Mesenchymal stem cell (in vitro differentiated cells and primary cell): Measurements from ENCODE around the gene PARD3.
A peak's percentile ranks its signal among the peaks of the same experiment; 100 is the strongest.

Experiments
- DNase-seq: peaks from one replicate; pipeline ENCODE4 v3.0.0-alpha.2; 2013
- H2AFZ ChIP-seq: one replicate; pipeline ENCODE4 v1.6.1; 2013; ENCODE audit warnings: low read depth, mild to moderate bottlenecking, control low read depth, inconsistent platforms, low read length, moderate library complexity
- H2AK5ac ChIP-seq: 2 replicates; pipeline ENCODE4 v1.6.1; 2013; ENCODE audit warnings: low read length, moderate library complexity, mild to moderate bottlenecking, inconsistent platforms; ENCODE audit not compliant: severe bottlenecking
- H2BK120ac ChIP-seq: one replicate; pipeline ENCODE4 v1.6.1; 2013; ENCODE audit warnings: low read depth, mild to moderate bottlenecking, inconsistent platforms, low read length, moderate library complexity
- H2BK12ac ChIP-seq, 2 experiments: one replicate each; pipeline ENCODE4 v1.6.1; 2013; ENCODE audit warnings: inconsistent platforms in 2 of 2, low read length in 2 of 2, mild to moderate bottlenecking in 2 of 2, moderate library complexity in 2 of 2, control low read depth in 1 of 2
- H2BK15ac ChIP-seq: one replicate; pipeline ENCODE4 v1.6.1; 2013; ENCODE audit warnings: mild to moderate bottlenecking, low read depth, inconsistent platforms; ENCODE audit not compliant: poor library complexity, severe bottlenecking
- H2BK5ac ChIP-seq: 2 replicates; pipeline ENCODE4 v1.6.1; 2013; ENCODE audit warnings: low read depth, mild to moderate bottlenecking, low read length, control low read depth, inconsistent platforms; ENCODE audit not compliant: poor library complexity, severe bottlenecking
- H3K14ac ChIP-seq, 2 experiments: one replicate each; pipeline ENCODE4 v1.6.1; 2013; ENCODE audit warnings: inconsistent platforms in 2 of 2, low read length in 2 of 2, control low read depth in 1 of 2, mild to moderate bottlenecking in 1 of 2, moderate library complexity in 1 of 2
- H3K18ac ChIP-seq, 2 experiments: one replicate each; pipeline ENCODE4 v1.6.1; 2013; ENCODE audit warnings: inconsistent platforms in 2 of 2, low read length in 2 of 2, control low read depth in 1 of 2, low read depth in 1 of 2, mild to moderate bottlenecking in 1 of 2
- H3K23ac ChIP-seq, 2 experiments: one replicate each; pipeline ENCODE4 v1.6.1; 2013; ENCODE audit warnings: inconsistent platforms in 2 of 2, low read length in 2 of 2, mild to moderate bottlenecking in 2 of 2, moderate library complexity in 2 of 2, control low read depth in 1 of 2
- H3K27ac ChIP-seq: 2 replicates; pipeline ENCODE4 v1.5.1; 2013; ENCODE audit warnings: mild to moderate bottlenecking, moderate library complexity, low read length, control low read depth, inconsistent platforms; ENCODE audit not compliant: poor library complexity, severe bottlenecking
- H3K27me3 ChIP-seq, 2 experiments: 2 replicates each; pipeline versions ENCODE4 v1.6.1 to v1.7.0; 2013; ENCODE audit warnings: low read length in 2 of 2, mild to moderate bottlenecking in 2 of 2, moderate library complexity in 2 of 2, control low read depth in 1 of 2, inconsistent platforms in 1 of 2; ENCODE audit not compliant: control insufficient read depth in 1 of 2, insufficient read depth in 1 of 2
- H3K36me3 ChIP-seq, 2 experiments: 2 replicates each; pipeline versions ENCODE4 v1.6.1 to v1.7.0; 2013; ENCODE audit warnings: low read length in 2 of 2, control low read depth in 1 of 2, inconsistent platforms in 1 of 2, low read depth in 1 of 2, mild to moderate bottlenecking in 1 of 2; ENCODE audit not compliant: insufficient read depth in 2 of 2, control insufficient read depth in 1 of 2
- H3K4ac ChIP-seq, 2 experiments: one replicate each; pipeline ENCODE4 v1.6.1; 2013; ENCODE audit warnings: inconsistent platforms in 2 of 2, low read length in 2 of 2, mild to moderate bottlenecking in 2 of 2, moderate library complexity in 2 of 2, control low read depth in 1 of 2, low read depth in 1 of 2
- H3K4me1 ChIP-seq: 2 replicates; pipeline ENCODE4 v1.6.1; 2013; ENCODE audit warnings: low read depth, low read length, control low read depth; ENCODE audit not compliant: control insufficient read depth, insufficient read depth
- H3K4me2 ChIP-seq: 2 replicates; pipeline ENCODE4 v1.6.1; 2013; ENCODE audit warnings: low read length, mild to moderate bottlenecking, inconsistent platforms; ENCODE audit not compliant: poor library complexity, severe bottlenecking
- H3K4me3 ChIP-seq, 2 experiments: 2 replicates each; pipeline versions ENCODE4 v1.5.1 to v1.7.0; 2013; ENCODE audit warnings: low read length in 2 of 2, mild to moderate bottlenecking in 2 of 2, control low read depth in 1 of 2, low read depth in 1 of 2; ENCODE audit not compliant: insufficient read depth in 1 of 2
- H3K79me1 ChIP-seq: replicated peaks from 2 replicates; pipeline ENCODE4 v1.6.1; 2013; ENCODE audit warnings: mild to moderate bottlenecking, control low read depth, low read length, inconsistent platforms; ENCODE audit not compliant: poor library complexity, severe bottlenecking
- H3K9ac ChIP-seq: 2 replicates; pipeline ENCODE4 v1.7.0; 2013; ENCODE audit warnings: mild to moderate bottlenecking, low read length, moderate library complexity
- H3K9me3 ChIP-seq: 2 replicates; pipeline ENCODE4 v1.7.0; 2013; ENCODE audit warnings: mild to moderate bottlenecking, low read length; ENCODE audit not compliant: control insufficient read depth
- H4K8ac ChIP-seq: one replicate; pipeline ENCODE4 v1.6.1; 2013; ENCODE audit warnings: inconsistent platforms, mild to moderate bottlenecking, low read length, moderate library complexity
- H4K91ac ChIP-seq: one replicate; pipeline ENCODE4 v1.6.1; 2013; ENCODE audit warnings: mild to moderate bottlenecking, low read length, inconsistent platforms
- WGBS: methylation state at CpG from one replicate; pipeline ENCODE4 v1.1.7; 2013; ENCODE audit warnings: mixed read lengths; 5-methylcytosine and 5-hydroxymethylcytosine counted together

Gene PARD3

GRCh38 chr10:34761453-34761852, 53.6 kb downstream of the PARD3 start:
- no peak overlapping the region for H3K14ac ChIP-seq
- no peak overlapping the region for H2BK12ac ChIP-seq
- WGBS = no CpG with 5 or more reads among the region's 1 CpG
- H2BK120ac ChIP-seq = no peak overlapping the region
- no peak overlapping the region for H3K4me3 ChIP-seq
- no peak overlapping the region for H2AFZ ChIP-seq
- no peak overlapping the region for H3K23ac ChIP-seq
- H3K79me1 ChIP-seq = no peaks in the 10 kb centered on the region
- DNase-seq = no peak
- no peak overlapping the region for H3K18ac ChIP-seq
- H3K4me2 ChIP-seq = no peak overlapping the region
- no peak overlapping the region for H3K9ac ChIP-seq
- no peak overlapping the region for H4K91ac ChIP-seq
- no peak overlapping the region for H3K4ac ChIP-seq
- no peak overlapping the region for H3K27ac ChIP-seq
- peaks cover 22% of the 10 kb centered on the region for H3K4me1 ChIP-seq
- no peak overlapping the region for H2BK15ac ChIP-seq
- no peaks in the 10 kb centered on the region for H3K27me3 ChIP-seq
- no peak overlapping the region for H2AK5ac ChIP-seq
- no peaks in the 10 kb centered on the region for H3K36me3 ChIP-seq
- H2BK5ac ChIP-seq = no peak overlapping the region
- no peak overlapping the region for H4K8ac ChIP-seq
- H3K9me3 ChIP-seq = no peaks in the 10 kb centered on the region

GRCh38 chr10:34760606-34761005, 54.5 kb downstream of the PARD3 start:
- no peak overlapping the region for H3K4me3 ChIP-seq
- H2BK15ac ChIP-seq = no peak overlapping the region
- H2BK5ac ChIP-seq = no peak overlapping the region
- H2AFZ ChIP-seq = no peak overlapping the region
- H3K4me1 ChIP-seq = peaks cover 22% of the 10 kb centered on the region
- H2BK120ac ChIP-seq = no peak overlapping the region
- H3K9ac ChIP-seq = no peak overlapping the region
- H3K27me3 ChIP-seq = no peaks in the 10 kb centered on the region
- no peak overlapping the region for H3K18ac ChIP-seq
- no peak overlapping the region for H3K27ac ChIP-seq
- H2AK5ac ChIP-seq = no peak overlapping the region
- no peak for DNase-seq
- WGBS = no CpG with 5 or more reads among the region's 1 CpG
- H3K79me1 ChIP-seq = no peaks in the 10 kb centered on the region
- no peaks in the 10 kb centered on the region for H3K36me3 ChIP-seq
- no peak overlapping the region for H4K8ac ChIP-seq
- no peak overlapping the region for H3K4me2 ChIP-seq
- H3K9me3 ChIP-seq = no peaks in the 10 kb centered on the region
- H3K4ac ChIP-seq = no peak overlapping the region
- no peak overlapping the region for H3K23ac ChIP-seq
- peak overlapping the region in 1 of 2 experiments; percentile 77 for H2BK12ac ChIP-seq
- H4K91ac ChIP-seq = no peak overlapping the region
- no peak overlapping the region for H3K14ac ChIP-seq

GRCh38 chr10:34759837-34760215, 55.3 kb downstream of the PARD3 start:
- no peak overlapping the region for H2AFZ ChIP-seq
- no peaks in the 10 kb centered on the region for H3K36me3 ChIP-seq
- H3K18ac ChIP-seq = no peak overlapping the region
- H3K4ac ChIP-seq = no peak overlapping the region
- H2BK12ac ChIP-seq = no peak overlapping the region
- no peak overlapping the region for H2AK5ac ChIP-seq
- no peak overlapping the region for H3K9ac ChIP-seq
- peaks cover 24% of the 10 kb centered on the region for H3K4me1 ChIP-seq
- H2BK5ac ChIP-seq = no peak overlapping the region
- no peaks in the 10 kb centered on the region for H3K27me3 ChIP-seq
- H3K4me2 ChIP-seq = no peak overlapping the region
- H3K9me3 ChIP-seq = no peaks in the 10 kb centered on the region
- no peak overlapping the region for H2BK15ac ChIP-seq
- no peaks in the 10 kb centered on the region for H3K79me1 ChIP-seq
- H2BK120ac ChIP-seq = no peak overlapping the region
- H4K8ac ChIP-seq = no peak overlapping the region
- H3K14ac ChIP-seq = no peak overlapping the region
- no peak overlapping the region for H3K27ac ChIP-seq
- H3K23ac ChIP-seq = no peak overlapping the region
- no peak for DNase-seq
- no peak overlapping the region for H4K91ac ChIP-seq
- no peak overlapping the region for H3K4me3 ChIP-seq
- WGBS = 76% methylated on average over 4 of the region's 6 CpGs

GRCh38 chr10:34759161-34759836, 55.8 kb downstream of the PARD3 start:
- H3K4me1 ChIP-seq = peaks cover 25% of the 10 kb centered on the region
- 93% methylated on average over 6 of the region's 9 CpGs for WGBS
- H3K4ac ChIP-seq = no peak overlapping the region
- H4K91ac ChIP-seq = no peak overlapping the region
- H3K9me3 ChIP-seq = no peaks in the 10 kb centered on the region
- no peak overlapping the region for H4K8ac ChIP-seq
- no peak overlapping the region for H2BK15ac ChIP-seq
- no peak for DNase-seq
- no peak overlapping the region for H3K4me2 ChIP-seq
- H3K23ac ChIP-seq = no peak overlapping the region
- no peak overlapping the region for H3K9ac ChIP-seq
- no peak overlapping the region for H3K14ac ChIP-seq
- peak overlapping the region in 1 of 2 experiments; percentile 38 for H2BK12ac ChIP-seq
- H3K4me3 ChIP-seq = no peak overlapping the region
- no peak overlapping the region for H2AK5ac ChIP-seq
- H2BK120ac ChIP-seq = no peak overlapping the region
- peak overlapping the region in 1 of 2 experiments; percentile 23 for H3K18ac ChIP-seq
- no peak overlapping the region for H2AFZ ChIP-seq
- H2BK5ac ChIP-seq = no peak overlapping the region
- no peaks in the 10 kb centered on the region for H3K36me3 ChIP-seq
- H3K79me1 ChIP-seq = no peaks in the 10 kb centered on the region
- peak overlapping the region; percentile 46 for H3K27ac ChIP-seq
- no peaks in the 10 kb centered on the region for H3K27me3 ChIP-seq
